HEK293 (cell line): Measurements from ENCODE around the gene ASCL3.

Experiments
- CTCF ChIA-PET: fragments of 350-600 bp; formaldehyde crosslinking; extraction: SDS; loops from one replicate; lab custom pipeline; 2021; ENCODE audit warnings: antibody characterized with exemption; lab: Yijun Ruan, JAX
- POLR2A ChIA-PET: fragments of 300-600 bp; formaldehyde crosslinking; extraction: SDS; loops from one replicate; lab custom pipeline; 2020; ENCODE audit warnings: antibody characterized with exemption, inconsistent platforms; lab: Yijun Ruan, JAX
- H3K27ac ChIP-seq: fragments of 200-500 bp; sonication (Bioruptor generic); 2 replicates; pipeline ENCODE4 v1.5.1; 2014; ENCODE audit warnings: low read depth, low read length, control low read depth, inconsistent platforms; ENCODE audit errors: extremely low read depth
- H3K36me3 ChIP-seq, 2 experiments: fragments of 200-500 bp in 1 of 2; sonication (Bioruptor generic) in 1 of 2; 1 replicate in 1 of 2; 2 replicates in 1 of 2; pipeline ENCODE4 v1.5.1; 2014 to 2017; ENCODE audit warnings: inconsistent platforms in 2 of 2, low read length in 2 of 2; ENCODE audit not compliant: control insufficient read depth in 2 of 2, insufficient read depth in 1 of 2
- H3K4me1 ChIP-seq: fragments of 200-500 bp; sonication (Bioruptor generic); 2 replicates; pipeline ENCODE4 v1.5.1; 2014; ENCODE audit warnings: mild to moderate bottlenecking, low read length, inconsistent platforms; ENCODE audit not compliant: control insufficient read depth, insufficient read depth
- H3K4me3 ChIP-seq: 2 replicates; pipeline ENCODE4 v1.5.1; 2011; ENCODE audit warnings: low read depth, mild to moderate bottlenecking, control low read depth, low read length, moderate library complexity
- H3K9me3 ChIP-seq: fragments of 200-500 bp; sonication (Bioruptor generic); 2 replicates; pipeline ENCODE4 v1.5.1; 2014; ENCODE audit warnings: low read depth, low read length, inconsistent platforms; ENCODE audit not compliant: control insufficient read depth, insufficient read depth
- AEBP2 ChIP-seq: fragments of 450-650 bp; formaldehyde crosslinking; IDR thresholded peaks from 2 replicates; pipeline ENCODE4 v1.5.1; 2016; ENCODE audit warnings: missing biosample characterization, missing genetic modification characterization, borderline replicate concordance
- BCL11B ChIP-seq: fragments of 450-650 bp; formaldehyde crosslinking; IDR thresholded peaks from 2 replicates; pipeline ENCODE4 v1.5.1; 2016; ENCODE audit warnings: low read depth, missing biosample characterization, missing genetic modification characterization
- PATZ1 ChIP-seq: fragments of 450-650 bp; formaldehyde crosslinking; IDR thresholded peaks from 2 replicates; pipeline ENCODE4 v1.5.1; 2016; ENCODE audit warnings: missing biosample characterization, missing genetic modification characterization
- SCRT2 ChIP-seq: fragments of 450-650 bp; formaldehyde crosslinking; IDR thresholded peaks from 2 replicates; pipeline ENCODE4 v1.5.1; 2016; ENCODE audit warnings: missing biosample characterization, missing genetic modification characterization
- YY2 ChIP-seq: fragments of 450-650 bp; formaldehyde crosslinking; IDR thresholded peaks from 2 replicates; pipeline ENCODE4 v1.5.1; 2016; ENCODE audit warnings: missing biosample characterization, missing genetic modification characterization
- ZBTB10 ChIP-seq: fragments of 450-650 bp; formaldehyde crosslinking; IDR thresholded peaks from 2 replicates; pipeline ENCODE4 v1.5.1; 2016; ENCODE audit warnings: missing biosample characterization, missing genetic modification characterization
- ZBTB44 ChIP-seq: fragments of 450-650 bp; IDR thresholded peaks from 2 replicates; pipeline ENCODE4 v1.5.1; 2018; ENCODE audit warnings: missing biosample characterization, mild to moderate bottlenecking, missing genetic modification characterization
- ZFP69B ChIP-seq: fragments of 450-650 bp; formaldehyde crosslinking; IDR thresholded peaks from 2 replicates; pipeline ENCODE4 v1.5.1; 2016; ENCODE audit warnings: missing biosample characterization, missing genetic modification characterization
- ZNF155 ChIP-seq: fragments of 450-650 bp; formaldehyde crosslinking; IDR thresholded peaks from 2 replicates; pipeline ENCODE4 v1.5.1; 2016; ENCODE audit warnings: missing biosample characterization, missing genetic modification characterization
- ZNF19 ChIP-seq: fragments of 450-650 bp; formaldehyde crosslinking; IDR thresholded peaks from 2 replicates; pipeline ENCODE4; 2016; ENCODE audit warnings: missing biosample characterization, missing genetic modification characterization, low read depth
- ZNF223 ChIP-seq: fragments of 450-650 bp; formaldehyde crosslinking; IDR thresholded peaks from 2 replicates; pipeline ENCODE4 v1.5.1; 2016; ENCODE audit warnings: missing biosample characterization, missing genetic modification characterization
- ZNF426 ChIP-seq: fragments of 450-650 bp; formaldehyde crosslinking; IDR thresholded peaks from 2 replicates; pipeline ENCODE4 v1.5.1; 2017; ENCODE audit warnings: missing biosample characterization, missing genetic modification characterization, mild to moderate bottlenecking, inconsistent platforms, moderate library complexity
- ZNF449 ChIP-seq: fragments of 450-650 bp; formaldehyde crosslinking; IDR thresholded peaks from 2 replicates; pipeline ENCODE4 v1.5.1; 2017; ENCODE audit warnings: missing biosample characterization, mild to moderate bottlenecking, missing genetic modification characterization, moderate library complexity
- ZNF660 ChIP-seq: fragments of 450-650 bp; IDR thresholded peaks from 2 replicates; pipeline ENCODE4 v1.5.1; 2018; ENCODE audit warnings: missing biosample characterization, mild to moderate bottlenecking, missing genetic modification characterization
- ZNF664 ChIP-seq: fragments of 450-650 bp; formaldehyde crosslinking; IDR thresholded peaks from 2 replicates; pipeline ENCODE4 v1.5.1; 2016; ENCODE audit warnings: missing biosample characterization, missing genetic modification characterization
- ZNF670 ChIP-seq: fragments of 450-650 bp; formaldehyde crosslinking; IDR thresholded peaks from 2 replicates; pipeline ENCODE4 v1.5.1; 2016; ENCODE audit warnings: missing biosample characterization, missing genetic modification characterization, low read depth
- ZNF704 ChIP-seq: fragments of 450-650 bp; formaldehyde crosslinking; IDR thresholded peaks from 2 replicates; pipeline ENCODE4 v1.5.1; 2016; ENCODE audit warnings: missing biosample characterization, missing genetic modification characterization
- ZNF776 ChIP-seq: fragments of 450-650 bp; formaldehyde crosslinking; IDR thresholded peaks from 2 replicates; pipeline ENCODE4 v1.5.0; 2017; ENCODE audit warnings: missing biosample characterization, missing genetic modification characterization, borderline replicate concordance
- TF ChIP-seq, protein P1 (sequence below): fragments of 450-650 bp; formaldehyde crosslinking; IDR thresholded peaks from 2 replicates; pipeline ENCODE4 v1.5.1; 2016; ENCODE audit warnings: missing biosample characterization, missing genetic modification characterization

The ASCL3 gene

DNA sequence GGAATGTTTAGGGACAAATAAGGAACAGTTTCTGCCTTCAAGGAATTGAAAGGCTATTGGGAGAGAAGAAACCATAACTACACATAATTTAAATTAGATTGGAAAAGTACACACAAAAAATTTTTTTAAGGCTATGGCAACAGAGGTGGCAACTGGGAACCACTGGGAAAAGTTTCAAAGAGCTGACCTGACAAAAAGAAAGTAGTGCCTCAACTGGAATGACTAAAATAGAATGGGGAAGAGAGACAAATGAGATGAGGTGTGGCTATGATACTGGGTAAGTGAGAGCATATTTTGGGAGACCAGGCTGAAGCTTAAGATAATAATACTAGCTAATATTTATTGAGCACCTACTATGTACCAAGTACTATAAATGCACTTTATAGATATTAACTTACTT, 34.7 kb downstream of the ASCL3 start:
- Histone ChIP-seq H3K9me3 (no peaks in the 10 kb centered on the region), H3K36me3 (no peaks in the 10 kb centered on the region), H3K27ac (no peak overlapping the region), H3K4me3 (no peak overlapping the region), H3K4me1 (no peaks in the 10 kb centered on the region)
- CTCF ChIA-PET: interaction anchor here (0.6 to 1.4 kb wide), 5 partner anchors 42 to 598 kb away, joined by 3 to 6 read pairs (median 4); no protein-coding TSS in a partner anchor
- POLR2A ChIA-PET: no interaction called here
- TF ChIP-seq ZNF664 (tag by site-specific recombination) (peak; percentile 68), YY2 (tag by site-specific recombination) (no peak), ZNF223 (tag by site-specific recombination) (no peak), ZNF449 (tag by site-specific recombination) (no peak)

DNA sequence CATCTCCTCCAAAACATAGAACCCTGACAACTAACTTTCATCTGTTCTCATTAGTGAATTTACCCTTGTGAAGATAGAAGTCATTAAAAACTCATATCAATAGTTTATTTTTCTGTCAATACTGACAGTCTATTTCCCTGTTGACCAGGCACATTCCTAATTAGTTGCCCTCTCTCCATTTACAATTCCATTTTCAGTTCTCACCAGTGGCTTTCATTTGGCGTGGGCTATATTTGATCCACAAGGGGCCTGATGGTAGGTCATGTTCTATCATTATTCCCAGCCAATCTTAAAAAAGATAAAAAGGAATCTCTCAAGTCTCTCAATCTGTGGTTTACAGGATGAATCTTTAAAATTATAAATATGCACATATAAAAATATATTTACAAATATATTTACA, 35.7 kb downstream of the ASCL3 start:
- TF ChIP-seq ZNF155 (tag by site-specific recombination) (no peak), ZNF704 (no peak), ZNF670 (no peak), ZNF19 (tag by site-specific recombination) (no peak), ZBTB10 (no peak), BCL11B (tag by site-specific recombination) (no peak), ZFP69B (no peak), ZNF426 (tag by site-specific recombination) (no peak), ZBTB44 (tag by site-specific recombination) (no peak), SCRT2 (no peak), PATZ1 (tag by site-specific recombination) (no peak), ZNF660 (tag by site-specific recombination) (no peak), AEBP2 (tag by site-specific recombination) (no peak), ZNF776 (tag by site-specific recombination) (no peak)
- TF ChIP-seq, protein P1, sequence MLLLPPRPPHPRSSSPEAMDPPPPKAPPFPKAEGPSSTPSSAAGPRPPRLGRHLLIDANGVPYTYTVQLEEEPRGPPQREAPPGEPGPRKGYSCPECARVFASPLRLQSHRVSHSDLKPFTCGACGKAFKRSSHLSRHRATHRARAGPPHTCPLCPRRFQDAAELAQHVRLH (tag by site-specific recombination): no peak
- ChIA-PET CTCF (no interaction called here), POLR2A (no interaction called here)
- no peak overlapping the region for H3K27ac ChIP-seq
- H3K4me3 ChIP-seq: no peak overlapping the region
- H3K9me3 ChIP-seq: no peaks in the 10 kb centered on the region
- no peaks in the 10 kb centered on the region for H3K4me1 ChIP-seq
- no peaks in the 10 kb centered on the region for H3K36me3 ChIP-seq
